Effector CD4-positive, alpha-beta T cell (primary cell): Measurements from ENCODE around the gene ERICH6.
A peak's percentile ranks its signal among the peaks of the same experiment; 100 is the strongest.

Experiments used
- DNase-seq: peaks from one replicate; pipeline ENCODE4 v3.0.0-alpha.2; 2020
- total RNA-seq: gene quantifications from one replicate; lab custom pipeline; 2026; lab: John Stamatoyannopoulos, UW

The ERICH6 gene
- total RNA-seq, result 0.94 reads per million

DNA sequence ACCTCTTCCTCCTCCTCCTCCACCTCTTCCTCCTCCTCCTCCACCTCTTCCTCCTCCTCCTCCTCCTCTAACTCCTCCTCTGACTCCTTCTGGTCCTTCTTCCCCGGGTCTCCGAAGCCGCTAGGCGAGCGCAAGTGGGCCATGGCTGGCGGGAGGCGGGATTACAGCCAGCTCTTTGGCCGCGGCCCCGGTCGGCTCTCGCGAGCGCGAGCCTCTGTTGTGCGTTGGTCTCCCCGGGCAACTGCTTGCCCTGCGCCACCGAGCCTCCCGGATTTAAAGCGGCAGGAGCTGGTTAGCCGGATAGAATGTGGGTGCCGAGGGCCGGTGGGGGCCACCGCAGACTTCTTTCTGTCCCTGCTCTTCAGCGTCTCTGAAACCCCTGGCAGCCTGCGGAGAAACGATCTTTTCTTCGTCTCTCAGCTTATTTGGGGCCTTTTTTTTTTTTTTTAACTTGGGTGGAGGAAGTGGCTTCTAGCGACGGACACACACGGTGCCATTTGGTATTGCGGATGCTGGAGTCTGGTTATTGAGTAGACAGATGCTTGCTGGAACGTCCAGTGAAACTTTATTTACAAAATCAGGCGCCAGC lies at the start of gene ERICH6:
Gene ERICH6, minus strand, starts transcription at position 165 of the 589 bp plus-strand sequence. Its CDS starts 22 bp downstream, at position 143.
- DNase-seq, result peak; percentile 58

GRCh38 chr3:150751781-150752263 lies 48.1 kb upstream of the ERICH6 start:
- DNase-seq, result no peak

- DNase-seq, result no peak
Measured at GRCh38 chr3:150749255-150749654, 45.5 kb upstream of the ERICH6 start.

DNA sequence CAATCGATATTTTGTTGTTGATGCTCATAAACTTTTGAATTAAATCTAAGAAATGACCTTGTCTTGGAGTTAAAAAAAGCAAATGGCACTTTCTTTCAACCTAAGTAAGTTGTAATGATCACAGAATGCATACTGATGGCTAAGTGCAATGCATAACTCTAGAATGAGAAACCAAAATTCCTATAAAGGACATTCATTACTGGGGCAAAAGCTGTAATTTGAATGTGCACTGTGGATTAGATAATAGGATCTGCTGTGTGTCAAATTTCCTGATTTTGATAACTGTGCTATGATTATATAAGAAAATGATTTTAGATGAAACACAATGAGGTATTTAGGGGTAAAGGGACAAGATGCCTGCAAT lies 44.9 kb upstream of the ERICH6 start:
- DNase-seq, result no peak

GRCh38 chr3:150747886-150748683 lies 44.4 kb upstream of the ERICH6 start:
- DNase-seq, result no peak

- no peak for DNase-seq
Measured at GRCh38 chr3:150746791-150747590, 43.3 kb upstream of the ERICH6 start.

- DNase-seq, result no peak
Measured at GRCh38 chr3:150745832-150746231, 42.1 kb upstream of the ERICH6 start.

DNA sequence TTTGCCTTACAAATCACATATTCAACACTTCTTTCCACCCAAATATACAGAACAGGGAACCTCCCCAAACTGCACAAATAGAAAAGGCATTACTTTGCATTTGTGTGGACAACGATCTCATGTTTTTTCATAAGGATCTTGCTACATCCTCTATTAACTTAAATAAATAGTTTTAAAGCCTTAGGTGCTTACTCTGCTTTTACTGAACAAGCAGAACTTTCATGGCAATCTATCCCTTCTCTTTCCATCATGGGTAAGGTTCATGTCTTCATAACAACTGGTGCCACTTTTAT lies 41.1 kb upstream of the ERICH6 start:
- no peak for DNase-seq

- no peak for DNase-seq
Measured at GRCh38 chr3:150744041-150744918, 40.6 kb upstream of the ERICH6 start.

GRCh38 chr3:150743508-150743907 lies 39.8 kb upstream of the ERICH6 start:
- no peak for DNase-seq

- DNase-seq, result no peak
Measured at GRCh38 chr3:150742679-150743078, 39.0 kb upstream of the ERICH6 start.

DNA sequence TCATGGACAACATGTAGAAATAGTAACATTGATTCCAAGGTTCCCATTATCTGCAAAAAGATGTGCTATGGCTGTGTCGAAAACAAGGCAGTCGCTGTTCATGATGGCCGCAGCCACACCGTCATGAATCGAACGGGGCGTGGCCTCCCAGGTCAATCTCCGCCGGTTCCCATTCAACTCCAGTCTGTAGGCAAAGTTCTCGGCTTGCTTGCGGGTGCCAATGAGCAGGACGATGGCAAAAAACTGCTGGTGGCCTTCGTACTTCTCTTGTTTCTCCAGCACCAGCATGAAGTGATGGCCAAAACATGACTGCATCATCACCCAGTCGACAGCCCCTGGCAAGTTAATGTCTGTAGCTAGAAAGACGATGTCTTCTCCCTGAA lies 38.4 kb upstream of the ERICH6 start:
- DNase-seq, result no peak

- no peak for DNase-seq
Measured at GRCh38 chr3:150741497-150742140, 37.9 kb upstream of the ERICH6 start.

GRCh38 chr3:150740733-150741496 lies 37.2 kb upstream of the ERICH6 start:
- no peak for DNase-seq

DNA sequence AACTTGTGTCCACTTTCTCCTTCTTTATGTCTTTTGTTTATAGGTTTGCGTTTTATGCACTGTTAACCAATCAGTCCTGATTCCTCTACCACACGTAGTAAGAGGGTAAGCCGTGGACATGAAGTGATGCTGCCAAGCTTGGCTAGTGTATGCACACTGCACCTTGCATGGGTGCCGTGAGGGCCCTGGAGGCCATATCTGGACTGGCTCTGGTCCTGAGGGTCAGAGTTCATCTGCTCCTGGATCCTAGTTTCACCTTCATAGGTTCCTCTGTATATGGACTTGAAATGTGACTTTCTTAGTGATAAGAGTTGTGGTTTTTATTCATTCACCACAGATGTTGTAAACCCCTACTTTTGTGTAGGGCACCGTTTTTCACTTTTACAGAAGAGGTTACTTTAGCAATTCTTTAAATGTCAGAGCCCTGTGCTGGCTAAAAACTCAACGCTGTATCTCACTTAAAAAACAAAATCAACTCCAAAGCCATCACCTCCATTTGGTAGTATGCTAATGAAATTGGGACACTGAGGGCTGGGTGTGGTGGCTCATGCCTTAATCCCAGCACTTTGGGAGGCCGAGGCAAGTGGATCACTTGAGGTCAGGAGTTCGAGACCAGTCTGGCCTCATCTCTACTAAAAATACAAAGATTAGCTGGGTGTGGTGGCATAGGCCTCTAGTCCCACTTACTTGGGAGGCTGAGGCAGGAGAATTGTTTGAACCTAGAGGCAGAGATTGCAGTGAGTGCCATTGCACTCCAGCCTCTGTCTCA lies 36.3 kb upstream of the ERICH6 start:
- DNase-seq, result no peak

DNA sequence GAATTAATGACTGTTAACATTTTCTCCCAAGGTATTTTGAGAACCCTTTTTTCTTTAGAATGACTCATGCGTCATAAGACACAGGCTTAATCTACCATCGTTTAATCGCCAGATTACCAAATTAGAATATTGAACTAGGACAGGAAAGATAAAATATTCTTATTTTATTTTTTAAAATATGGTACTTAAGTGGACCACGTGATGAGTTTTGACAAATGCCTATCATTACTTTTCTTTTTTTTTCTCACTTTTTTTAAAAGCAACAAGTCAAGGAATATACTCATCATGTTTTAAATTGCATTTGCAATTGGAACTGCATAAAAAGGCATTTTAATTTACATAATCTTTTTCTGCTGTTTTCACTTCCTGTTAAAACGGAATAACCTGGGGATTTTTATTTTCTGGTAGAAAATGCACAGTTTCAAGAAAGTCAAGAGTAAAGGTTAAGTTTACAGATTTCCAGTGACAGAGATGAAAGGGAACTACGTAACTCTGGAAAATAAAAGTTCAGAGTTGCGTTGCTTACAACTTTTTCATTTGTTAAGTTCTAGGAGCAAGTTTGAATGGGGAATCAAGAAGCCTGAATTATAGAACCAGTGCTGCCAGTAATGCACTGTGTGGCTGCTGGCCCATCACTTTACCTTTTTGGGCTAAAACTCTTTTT lies 35.6 kb upstream of the ERICH6 start:
- no peak for DNase-seq

DNA sequence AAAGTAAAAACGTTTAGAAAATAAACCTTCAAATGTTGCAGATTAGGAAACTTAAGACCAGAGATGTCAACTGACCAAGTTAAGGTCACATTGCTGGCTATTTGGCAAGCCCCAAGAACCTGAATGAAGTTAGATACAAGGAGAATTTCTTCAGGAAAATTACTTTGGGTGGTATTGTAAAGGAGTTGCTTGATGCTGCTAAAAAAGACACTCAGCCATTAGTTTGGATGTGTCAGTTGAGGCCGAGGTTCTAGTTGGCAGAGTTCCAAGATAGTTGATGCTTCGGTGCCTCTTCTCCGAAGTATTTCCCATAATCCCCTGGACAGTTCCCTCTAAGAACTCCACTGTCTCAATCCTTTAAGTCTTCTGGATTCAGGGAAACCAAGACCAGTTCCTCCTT lies 35.0 kb upstream of the ERICH6 start:
- no peak for DNase-seq

- no peak for DNase-seq
Measured at GRCh38 chr3:150737874-150738679, 34.4 kb upstream of the ERICH6 start.
